ENCODE results near the gene BRI3. TPM values are rescaled to one million over a fixed set of nuclear protein-coding genes. Genes with fewer than 3 reads are reported as not detected.

The BRI3 gene
- total RNA-seq, 1 experiment from 2014 or later = 102 TPM

GRCh38 chr7:98283127-98283886, 1.8 kb downstream of the BRI3 start:
- ChIA-PET CTCF (interaction anchor here (1.4 kb wide), 1 partner anchor 118 kb away, joined by 3 read pairs; the partner anchor contains the start of gene BAIAP2L1), POLR2A (interaction anchor here (0.9 kb wide), 1 partner anchor 125 kb away, joined by 3 read pairs; no protein-coding TSS in a partner anchor), RAD21 (ENCODE audit: low non-redundant PET in 1 of 2, low total read pairs in 2 of 2, uncharacterized antibody in 2 of 2, unreplicated experiment in 2 of 2) (interaction anchor here in 1 of 2 experiments (0.5 kb wide), 1 partner anchor 30 kb away, joined by 4 read pairs; no protein-coding TSS in a partner anchor)
- Histone ChIP-seq H3K4me3 (replicated peaks in 1 of 2; ENCODE audit: low read depth in 1 of 2, low read length in 2 of 2) (peak overlapping the region; percentile 81 to 83), H3K9me3 (ENCODE audit: control insufficient read depth in 1 of 2, insufficient read depth in 1 of 2, low read depth in 1 of 2, low read length in 2 of 2) (no peaks in the 10 kb centered on the region), H3K4me1 (ENCODE audit: control insufficient read depth in 1 of 2, insufficient read depth in 2 of 2, low read length in 2 of 2) (peaks cover 48 to 77% of the 10 kb centered on the region in 2 experiments), H3K79me2 (ENCODE audit: insufficient read depth, low read length) (peaks cover 65% of the 10 kb centered on the region), H3K4me2 (ENCODE audit: low read length) (peak overlapping the region; percentile 95), H3K36me3 (ENCODE audit: control insufficient read depth in 1 of 2, insufficient read depth in 2 of 2, low read length in 2 of 2) (no peaks in the 10 kb centered on the region), H2AFZ (ENCODE audit: low read depth, low read length, poor library complexity, severe bottlenecking) (no peak overlapping the region), H4K20me1 (ENCODE audit: insufficient read depth) (peaks cover 3% of the 10 kb centered on the region; the same call in 1 of the 2 replicates), H3K9ac (ENCODE audit: low read length) (peak overlapping the region; percentile 95), H3K9me2 (ENCODE audit: insufficient read depth) (no peaks in the 10 kb centered on the region), H3K27me3 (ENCODE audit: insufficient read depth, low read length) (no peaks in the 10 kb centered on the region), H3K27ac (ENCODE audit: low read depth, low read length) (peak overlapping the region; percentile 68; the same call in 1 of the 2 replicates)
- TF ChIP-seq, protein P1, sequence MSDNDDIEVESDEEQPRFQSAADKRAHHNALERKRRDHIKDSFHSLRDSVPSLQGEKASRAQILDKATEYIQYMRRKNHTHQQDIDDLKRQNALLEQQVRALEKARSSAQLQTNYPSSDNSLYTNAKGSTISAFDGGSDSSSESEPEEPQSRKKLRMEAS (IDR thresholded peaks at IDR 0.05) = no peak
- TF ChIP-seq YY1 (IDR thresholded peaks at IDR 0.05; ENCODE audit: extremely low read depth, insufficient replicate concordance, low read depth, low read length) (no peak), CTCF (IDR thresholded peaks at IDR 0.05 in 2 of 3, conservative IDR thresholded peaks at IDR 0.05 in 1 of 3; ENCODE audit: borderline replicate concordance in 1 of 3, insufficient read depth in 1 of 3, low read depth in 2 of 3, low read length in 2 of 3) (no peak)
- BruUV-seq (replicated peaks) = no TSS peak
- DNase-seq (ENCODE audit: low read depth, low spot score) (no peak), ATAC-seq (no peak)
- intact Hi-C loops (cut with micrococcal nuclease) = no loop called here

- BruUV-seq (replicated peaks) = no TSS peak
- Histone ChIP-seq H3K9me2 (ENCODE audit: insufficient read depth) (no peaks in the 10 kb centered on the region), H3K27me3 (ENCODE audit: insufficient read depth, low read length) (no peaks in the 10 kb centered on the region), H3K4me3 (replicated peaks in 1 of 2; ENCODE audit: low read depth in 1 of 2, low read length in 2 of 2) (peak overlapping the region in 1 of 2 experiments; percentile 43; a peak in 2 of 4 replicates), H3K9ac (ENCODE audit: low read length) (peak overlapping the region; percentile 95), H3K9me3 (ENCODE audit: control insufficient read depth in 1 of 2, insufficient read depth in 1 of 2, low read depth in 1 of 2, low read length in 2 of 2) (no peaks in the 10 kb centered on the region), H3K79me2 (ENCODE audit: insufficient read depth, low read length) (peaks cover 70% of the 10 kb centered on the region), H3K27ac (ENCODE audit: low read depth, low read length) (peak overlapping the region; percentile 68), H3K4me2 (ENCODE audit: low read length) (peak overlapping the region; percentile 95), H4K20me1 (ENCODE audit: insufficient read depth) (peaks cover 3% of the 10 kb centered on the region; the same call in 1 of the 2 replicates), H2AFZ (ENCODE audit: low read depth, low read length, poor library complexity, severe bottlenecking) (no peak overlapping the region), H3K4me1 (ENCODE audit: control insufficient read depth in 1 of 2, insufficient read depth in 2 of 2, low read length in 2 of 2) (peaks cover 48 to 72% of the 10 kb centered on the region in 2 experiments), H3K36me3 (ENCODE audit: control insufficient read depth in 1 of 2, insufficient read depth in 2 of 2, low read length in 2 of 2) (no peaks in the 10 kb centered on the region)
- TF ChIP-seq, protein P2, sequence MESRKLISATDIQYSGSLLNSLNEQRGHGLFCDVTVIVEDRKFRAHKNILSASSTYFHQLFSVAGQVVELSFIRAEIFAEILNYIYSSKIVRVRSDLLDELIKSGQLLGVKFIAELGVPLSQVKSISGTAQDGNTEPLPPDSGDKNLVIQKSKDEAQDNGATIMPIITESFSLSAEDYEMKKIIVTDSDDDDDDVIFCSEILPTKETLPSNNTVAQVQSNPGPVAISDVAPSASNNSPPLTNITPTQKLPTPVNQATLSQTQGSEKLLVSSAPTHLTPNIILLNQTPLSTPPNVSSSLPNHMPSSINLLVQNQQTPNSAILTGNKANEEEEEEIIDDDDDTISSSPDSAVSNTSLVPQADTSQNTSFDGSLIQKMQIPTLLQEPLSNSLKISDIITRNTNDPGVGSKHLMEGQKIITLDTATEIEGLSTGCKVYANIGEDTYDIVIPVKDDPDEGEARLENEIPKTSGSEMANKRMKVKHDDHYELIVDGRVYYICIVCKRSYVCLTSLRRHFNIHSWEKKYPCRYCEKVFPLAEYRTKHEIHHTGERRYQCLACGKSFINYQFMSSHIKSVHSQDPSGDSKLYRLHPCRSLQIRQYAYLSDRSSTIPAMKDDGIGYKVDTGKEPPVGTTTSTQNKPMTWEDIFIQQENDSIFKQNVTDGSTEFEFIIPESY (IDR thresholded peaks at IDR 0.05; ENCODE audit: extremely low read depth, insufficient replicate concordance, low read length) = no peak
- TF ChIP-seq CEBPB (IDR thresholded peaks at IDR 0.05; ENCODE audit: low read depth) = no peak
- no peak for TF ChIP-seq ELF1 (IDR thresholded peaks at IDR 0.05; ENCODE audit: borderline replicate concordance, low read depth)
- TF ChIP-seq JUND (IDR thresholded peaks at IDR 0.05) = no peak
- TF ChIP-seq EGR1 (IDR thresholded peaks at IDR 0.05; ENCODE audit: low read depth) = no peak
- no peak for TF ChIP-seq SP1 (IDR thresholded peaks at IDR 0.05; ENCODE audit: low read depth)
- ATAC-seq (no peak), DNase-seq (ENCODE audit: low read depth, low spot score) (no peak)
- ChIA-PET CTCF (interaction anchor here (1.4 kb wide), 1 partner anchor 117 kb away, joined by 3 read pairs; the partner anchor contains the start of gene BAIAP2L1), RAD21 (ENCODE audit: low non-redundant PET in 1 of 2, low total read pairs in 2 of 2, uncharacterized antibody in 2 of 2, unreplicated experiment in 2 of 2) (no interaction called here), POLR2A (interaction anchor here (0.9 kb wide), 1 partner anchor 124 kb away, joined by 3 read pairs; no protein-coding TSS in a partner anchor)
- intact Hi-C loops (cut with micrococcal nuclease) = no loop called here
Measured at GRCh38 chr7:98283887-98284222, 2.4 kb downstream of the BRI3 start.

Measured in HCT116 (cell line).